ENCODE measurements around the gene MITF. TPM values are rescaled to one million over a fixed set of nuclear protein-coding genes. Genes with fewer than 3 reads are reported as not detected.

Gene MITF
- total RNA-seq, 2 donors from 2014 or later = 1.8 to 3.0 TPM

DNA sequence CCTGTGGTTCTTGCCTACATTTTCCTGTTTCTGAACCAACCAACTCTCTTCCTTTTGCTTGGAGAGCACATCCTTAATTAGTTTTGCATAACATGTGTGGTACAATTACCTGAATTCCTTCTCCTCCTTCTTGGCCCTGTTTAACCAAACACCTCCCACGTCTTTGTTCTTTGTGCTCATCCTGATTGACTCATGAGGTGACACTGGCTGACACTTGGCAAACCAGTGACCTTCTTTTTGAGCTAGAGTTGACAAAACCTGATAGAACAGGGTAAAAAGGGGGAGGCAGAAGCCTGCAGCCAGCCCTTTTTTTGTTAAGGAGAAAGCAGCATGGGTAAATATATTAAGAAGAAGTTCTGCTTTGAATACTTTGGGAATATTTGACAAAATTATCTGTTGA lies 161.1 kb downstream of the MITF start:
- TF ChIP-seq, protein P1, sequence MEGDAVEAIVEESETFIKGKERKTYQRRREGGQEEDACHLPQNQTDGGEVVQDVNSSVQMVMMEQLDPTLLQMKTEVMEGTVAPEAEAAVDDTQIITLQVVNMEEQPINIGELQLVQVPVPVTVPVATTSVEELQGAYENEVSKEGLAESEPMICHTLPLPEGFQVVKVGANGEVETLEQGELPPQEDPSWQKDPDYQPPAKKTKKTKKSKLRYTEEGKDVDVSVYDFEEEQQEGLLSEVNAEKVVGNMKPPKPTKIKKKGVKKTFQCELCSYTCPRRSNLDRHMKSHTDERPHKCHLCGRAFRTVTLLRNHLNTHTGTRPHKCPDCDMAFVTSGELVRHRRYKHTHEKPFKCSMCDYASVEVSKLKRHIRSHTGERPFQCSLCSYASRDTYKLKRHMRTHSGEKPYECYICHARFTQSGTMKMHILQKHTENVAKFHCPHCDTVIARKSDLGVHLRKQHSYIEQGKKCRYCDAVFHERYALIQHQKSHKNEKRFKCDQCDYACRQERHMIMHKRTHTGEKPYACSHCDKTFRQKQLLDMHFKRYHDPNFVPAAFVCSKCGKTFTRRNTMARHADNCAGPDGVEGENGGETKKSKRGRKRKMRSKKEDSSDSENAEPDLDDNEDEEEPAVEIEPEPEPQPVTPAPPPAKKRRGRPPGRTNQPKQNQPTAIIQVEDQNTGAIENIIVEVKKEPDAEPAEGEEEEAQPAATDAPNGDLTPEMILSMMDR (conservative IDR thresholded peaks at IDR 0.05) = no peak
- WGBS, 2 experiments (ENCODE audit: insufficient coverage in 1 of 2, insufficient read length in 1 of 2) = 62% methylated on average over 1 of the region's 1 CpG; no CpG with 5 or more reads in 1 of the 2 experiments
- H3K4me3 ChIP-seq (ENCODE audit: low read length) = no peak overlapping the region
- H3K4me3 Mint-ChIP-seq = no peak overlapping the region
- no peaks in the 10 kb centered on the region for H3K27me3 ChIP-seq (ENCODE audit: control insufficient read depth, insufficient read depth, low read length, poor library complexity, severe bottlenecking)
- no peaks in the 10 kb centered on the region for H3K9me3 Mint-ChIP-seq
- H3K9me3 ChIP-seq (ENCODE audit: control insufficient read depth, low read length) = no peaks in the 10 kb centered on the region
- H3K27ac Mint-ChIP-seq = no peak overlapping the region
- peaks cover 6% of the 10 kb centered on the region for H3K4me1 Mint-ChIP-seq
- H3K27me3 Mint-ChIP-seq (ENCODE audit: insufficient read depth) = peaks cover 4% of the 10 kb centered on the region
- H3K36me3 Mint-ChIP-seq (ENCODE audit: low read depth) = no peaks in the 10 kb centered on the region
- no peaks in the 10 kb centered on the region for H3K4me1 ChIP-seq (ENCODE audit: control insufficient read depth, insufficient read depth, low read length)
- H3K9ac ChIP-seq (ENCODE audit: extremely low read depth, low read length, poor library complexity, severe bottlenecking) = no peak overlapping the region
- no peaks in the 10 kb centered on the region for H3K36me3 ChIP-seq (ENCODE audit: control insufficient read depth, insufficient read depth, low read length)
- DNase-seq = no peak
- H3K27ac ChIP-seq (ENCODE audit: low read depth, low read length) = no peak overlapping the region

DNA sequence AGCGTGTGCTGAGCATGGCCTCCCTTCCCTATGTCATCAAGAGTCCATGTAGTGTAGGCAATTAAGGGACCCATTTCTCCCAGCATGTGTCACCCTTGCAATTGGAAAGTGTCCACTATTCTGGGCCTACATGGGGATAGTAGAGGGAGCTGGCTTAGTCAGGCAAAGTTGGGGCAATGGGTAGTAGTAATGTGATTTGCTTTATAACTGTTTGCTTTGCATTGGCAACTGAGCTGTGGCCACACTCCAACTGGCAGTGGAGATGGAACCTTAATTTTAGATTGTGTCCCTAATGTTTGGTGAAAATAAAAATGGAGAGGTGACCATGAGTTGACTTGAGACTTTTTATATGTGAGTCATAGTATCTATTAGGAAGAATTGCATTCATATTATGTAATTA lies 162.5 kb downstream of the MITF start:
- H3K4me3 ChIP-seq (ENCODE audit: low read length) = no peak overlapping the region
- Mint-ChIP-seq H3K27ac (no peak overlapping the region), H3K4me1 (peaks cover 6% of the 10 kb centered on the region), H3K9me3 (no peaks in the 10 kb centered on the region), H3K27me3 (ENCODE audit: insufficient read depth) (peaks cover 4% of the 10 kb centered on the region), H3K4me3 (no peak overlapping the region), H3K36me3 (ENCODE audit: low read depth) (no peaks in the 10 kb centered on the region)
- TF ChIP-seq, protein P1 (conservative IDR thresholded peaks at IDR 0.05) = no peak
- H3K27ac ChIP-seq (ENCODE audit: low read depth, low read length) = no peak overlapping the region
- H3K36me3 ChIP-seq (ENCODE audit: control insufficient read depth, insufficient read depth, low read length) = no peaks in the 10 kb centered on the region
- no peaks in the 10 kb centered on the region for H3K27me3 ChIP-seq (ENCODE audit: control insufficient read depth, insufficient read depth, low read length, poor library complexity, severe bottlenecking)
- WGBS, 2 experiments (ENCODE audit: insufficient coverage in 1 of 2, insufficient read length in 1 of 2) = 100% methylated on average over 1 of the region's 1 CpG
- no peak overlapping the region for H3K9ac ChIP-seq (ENCODE audit: extremely low read depth, low read length, poor library complexity, severe bottlenecking)
- DNase-seq = no peak
- no peaks in the 10 kb centered on the region for H3K4me1 ChIP-seq (ENCODE audit: control insufficient read depth, insufficient read depth, low read length)
- H3K9me3 ChIP-seq (ENCODE audit: control insufficient read depth, low read length) = no peaks in the 10 kb centered on the region

DNA sequence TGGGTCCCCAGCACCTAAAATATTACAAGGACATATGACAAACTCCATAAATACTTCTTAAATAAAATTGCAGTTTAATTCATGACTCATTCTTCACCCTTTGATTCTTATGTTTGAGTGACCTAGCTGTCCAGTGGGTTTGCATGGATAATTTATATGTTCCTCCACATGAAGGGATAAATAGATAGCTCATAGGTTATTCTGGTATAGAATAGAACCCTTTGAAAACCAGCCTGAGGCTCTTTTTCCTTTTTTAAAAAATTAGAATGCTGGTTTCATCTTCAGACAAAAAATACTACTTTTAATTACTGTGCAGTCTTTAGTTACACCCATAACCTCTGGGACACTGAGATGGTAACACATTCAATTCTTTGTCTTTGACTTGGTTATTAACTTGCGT lies 163.1 kb downstream of the MITF start:
- no peak for DNase-seq
- Mint-ChIP-seq H3K4me3 (no peak overlapping the region), H3K36me3 (ENCODE audit: low read depth) (no peaks in the 10 kb centered on the region), H3K9me3 (no peaks in the 10 kb centered on the region), H3K4me1 (peaks cover 6% of the 10 kb centered on the region), H3K27me3 (ENCODE audit: insufficient read depth) (peaks cover 4% of the 10 kb centered on the region), H3K27ac (no peak overlapping the region)
- TF ChIP-seq, protein P1 (conservative IDR thresholded peaks at IDR 0.05) = no peak
- Histone ChIP-seq H3K4me1 (ENCODE audit: control insufficient read depth, insufficient read depth, low read length) (no peaks in the 10 kb centered on the region), H3K36me3 (ENCODE audit: control insufficient read depth, insufficient read depth, low read length) (no peaks in the 10 kb centered on the region), H3K27ac (ENCODE audit: low read depth, low read length) (no peak overlapping the region), H3K9ac (ENCODE audit: extremely low read depth, low read length, poor library complexity, severe bottlenecking) (no peak overlapping the region), H3K9me3 (ENCODE audit: control insufficient read depth, low read length) (no peaks in the 10 kb centered on the region), H3K27me3 (ENCODE audit: control insufficient read depth, insufficient read depth, low read length, poor library complexity, severe bottlenecking) (no peaks in the 10 kb centered on the region), H3K4me3 (ENCODE audit: low read length) (no peak overlapping the region)
- WGBS, 2 experiments (ENCODE audit: insufficient coverage in 1 of 2, insufficient read length in 1 of 2) = 88 to 100% methylated on average over 1 of the region's 1 CpG
